ENCODE data around the gene GALNT17. TPM values are rescaled to one million over a fixed set of nuclear protein-coding genes. Genes with fewer than 3 reads are reported as not detected.

The GALNT17 gene
- total and polyA plus RNA-seq, 4 donors: 1.3 to 22.4 (median 4.0) TPM

DNA sequence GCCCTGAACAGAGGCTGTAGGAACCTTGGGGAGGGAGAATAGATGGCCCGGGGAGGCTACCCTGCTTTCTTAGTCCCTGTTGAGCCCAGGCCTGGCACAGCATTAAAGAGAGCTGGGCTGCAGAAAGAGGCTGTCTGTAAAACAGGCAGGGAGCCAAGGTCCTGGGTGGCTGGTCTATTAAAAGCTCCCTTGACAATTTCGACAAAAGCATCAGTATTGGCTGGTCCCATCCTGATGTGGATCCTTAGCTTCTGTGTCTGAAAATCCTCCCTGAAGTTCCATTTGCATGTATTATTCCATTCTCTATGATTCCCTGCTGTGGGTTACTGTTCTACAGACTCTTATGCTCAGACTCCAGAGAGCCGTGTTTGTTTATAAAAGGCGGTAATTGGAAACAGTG, 158.5 kb downstream of the GALNT17 start:
- H3K9me3 ChIP-seq (ENCODE audit: control insufficient read depth, low read length): no peaks in the 10 kb centered on the region
- 29 to 37% methylated on average over 4 of the region's 4 CpGs for WGBS, 2 donors
- ATAC-seq (ENCODE audit: low FRiP score): no peak
- peaks cover 0 to 1% of the 10 kb centered on the region in 2 donors for H3K4me1 ChIP-seq (ENCODE audit: control insufficient read depth in 1 of 2, insufficient read depth in 2 of 2, low read length in 2 of 2)
- no peak for DNase-seq
- intact Hi-C loops (cut with DNase I): no loop called here
- no peaks in the 10 kb centered on the region for H3K36me3 ChIP-seq (ENCODE audit: control insufficient read depth in 1 of 2, insufficient read depth in 2 of 2, low read length in 1 of 2)
- H3K4me3 ChIP-seq (ENCODE audit: low read length in 2 of 2): no peak overlapping the region
- no peaks in the 10 kb centered on the region for H3K27me3 ChIP-seq (ENCODE audit: control insufficient read depth in 1 of 2, insufficient read depth in 2 of 2, low read length in 1 of 2)
- H3K27ac ChIP-seq (ENCODE audit: low read depth in 1 of 2, low read length in 2 of 2): no peak overlapping the region

DNA sequence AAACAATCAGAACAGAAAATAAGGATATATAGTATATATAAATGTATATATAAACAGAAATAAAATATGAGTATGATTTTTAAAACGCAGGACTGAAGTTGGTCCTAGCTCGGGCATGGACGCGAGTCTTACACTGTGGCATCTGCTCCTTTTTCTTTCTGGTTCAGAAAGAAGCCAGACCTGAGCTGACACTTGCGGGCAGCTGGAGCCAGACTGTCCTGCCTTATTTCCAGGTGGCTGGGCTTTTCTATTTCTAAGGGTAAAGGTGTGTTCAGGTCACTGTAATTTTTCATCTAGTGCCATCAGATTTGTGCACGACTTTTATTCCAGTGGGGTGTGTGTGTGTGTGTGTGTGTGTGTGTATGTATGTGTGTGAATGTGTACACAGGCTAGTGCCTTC, 166.4 kb downstream of the GALNT17 start:
- no peaks in the 10 kb centered on the region for H3K9me3 ChIP-seq (ENCODE audit: control insufficient read depth, low read length)
- ATAC-seq (ENCODE audit: low FRiP score): no peak
- H3K4me3 ChIP-seq (ENCODE audit: low read length in 2 of 2): no peak overlapping the region
- H3K27me3 ChIP-seq (ENCODE audit: control insufficient read depth in 1 of 2, insufficient read depth in 2 of 2, low read length in 1 of 2): no peaks in the 10 kb centered on the region
- H3K4me1 ChIP-seq (ENCODE audit: control insufficient read depth in 1 of 2, insufficient read depth in 2 of 2, low read length in 2 of 2): peaks cover 0 to under 1% of the 10 kb centered on the region in 2 donors
- DNase-seq: no peak
- 72 to 74% methylated on average over 6 of the region's 6 CpGs for WGBS, 2 donors
- H3K27ac ChIP-seq (ENCODE audit: low read depth in 1 of 2, low read length in 2 of 2): no peak overlapping the region
- no peaks in the 10 kb centered on the region for H3K36me3 ChIP-seq (ENCODE audit: control insufficient read depth in 1 of 2, insufficient read depth in 2 of 2, low read length in 1 of 2)
- intact Hi-C loops (cut with DNase I): no loop called here

DNA sequence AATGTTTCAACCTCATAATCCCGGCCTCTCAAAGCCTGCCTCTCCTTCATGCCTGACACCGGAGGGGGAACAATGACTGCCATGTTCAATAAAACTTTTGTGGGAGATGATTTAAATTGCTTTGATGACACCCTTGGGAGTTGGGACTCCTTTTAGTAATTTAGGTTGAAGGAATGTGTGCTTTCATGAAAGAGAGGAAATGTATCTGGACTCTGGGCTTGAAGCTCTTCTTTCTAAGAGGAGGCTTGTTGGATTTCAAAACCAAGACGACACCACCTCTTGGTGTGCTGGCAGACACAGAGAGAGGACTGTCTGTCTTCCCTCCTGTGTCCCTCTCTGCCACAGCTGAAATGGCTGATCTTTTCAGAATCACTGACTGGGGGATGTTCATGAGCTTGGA, 168.1 kb downstream of the GALNT17 start:
- no peak overlapping the region for H3K27ac ChIP-seq (ENCODE audit: low read depth in 1 of 2, low read length in 2 of 2)
- no peak for DNase-seq
- intact Hi-C loops (cut with DNase I): loop anchor here in 1 of 2 donors (10.0 kb wide), 1 partner anchor 165 kb away; the partner anchor contains the start of gene GALNT17

DNA sequence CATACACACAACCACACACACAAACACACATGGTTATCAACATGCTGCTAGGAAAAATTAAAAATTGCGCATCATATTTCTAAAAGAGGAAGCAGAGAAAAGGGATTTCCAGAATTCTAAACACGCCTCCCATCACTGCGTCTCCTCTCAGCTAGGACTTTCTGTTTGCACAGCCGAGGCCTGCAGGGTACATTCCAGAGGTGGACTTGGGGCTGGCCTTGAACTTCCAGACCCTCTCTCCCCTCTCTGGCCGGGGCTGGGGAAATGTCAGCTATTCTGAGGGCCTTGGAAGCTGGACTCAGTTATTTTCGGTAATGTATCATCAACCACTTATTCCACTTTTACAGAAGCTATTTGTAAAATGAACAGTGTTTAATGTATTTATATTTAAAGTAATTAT, 168.7 kb downstream of the GALNT17 start:
- H3K36me3 ChIP-seq (ENCODE audit: control insufficient read depth in 1 of 2, insufficient read depth in 2 of 2, low read length in 1 of 2): no peaks in the 10 kb centered on the region
- 71 to 76% methylated on average over 6 of the region's 6 CpGs for whole genome bisulfite sequencing, 2 donors
- intact Hi-C loops (cut with DNase I): loop anchor here in 1 of 2 donors (10.0 kb wide), 1 partner anchor 166 kb away; the partner anchor contains the start of gene GALNT17
- ATAC-seq (ENCODE audit: low FRiP score) (no peak), DNase-seq (no peak)
- H3K4me1 ChIP-seq (ENCODE audit: control insufficient read depth in 1 of 2, insufficient read depth in 2 of 2, low read length in 2 of 2): peaks cover 0 to 9% of the 10 kb centered on the region in 2 donors
- H3K4me3 ChIP-seq (ENCODE audit: low read length in 2 of 2): no peak overlapping the region
- no peaks in the 10 kb centered on the region for H3K27me3 ChIP-seq (ENCODE audit: control insufficient read depth in 1 of 2, insufficient read depth in 2 of 2, low read length in 1 of 2)
- H3K27ac ChIP-seq (ENCODE audit: low read depth in 1 of 2, low read length in 2 of 2): no peak overlapping the region
- no peaks in the 10 kb centered on the region for H3K9me3 ChIP-seq (ENCODE audit: control insufficient read depth, low read length)

More for the DNA sequence above, 168.1 kb downstream of the GALNT17 start:
- H3K9me3 ChIP-seq (ENCODE audit: control insufficient read depth, low read length): no peaks in the 10 kb centered on the region
- WGBS, 2 donors: 89 to 90% methylated on average over 3 of the region's 3 CpGs
- peaks cover 0 to 9% of the 10 kb centered on the region in 2 donors for H3K4me1 ChIP-seq (ENCODE audit: control insufficient read depth in 1 of 2, insufficient read depth in 2 of 2, low read length in 2 of 2)
- no peak for ATAC-seq (ENCODE audit: low FRiP score)
- H3K27me3 ChIP-seq (ENCODE audit: control insufficient read depth in 1 of 2, insufficient read depth in 2 of 2, low read length in 1 of 2): no peaks in the 10 kb centered on the region
- no peaks in the 10 kb centered on the region for H3K36me3 ChIP-seq (ENCODE audit: control insufficient read depth in 1 of 2, insufficient read depth in 2 of 2, low read length in 1 of 2)
- no peak overlapping the region for H3K4me3 ChIP-seq (ENCODE audit: low read length in 2 of 2)

DNA sequence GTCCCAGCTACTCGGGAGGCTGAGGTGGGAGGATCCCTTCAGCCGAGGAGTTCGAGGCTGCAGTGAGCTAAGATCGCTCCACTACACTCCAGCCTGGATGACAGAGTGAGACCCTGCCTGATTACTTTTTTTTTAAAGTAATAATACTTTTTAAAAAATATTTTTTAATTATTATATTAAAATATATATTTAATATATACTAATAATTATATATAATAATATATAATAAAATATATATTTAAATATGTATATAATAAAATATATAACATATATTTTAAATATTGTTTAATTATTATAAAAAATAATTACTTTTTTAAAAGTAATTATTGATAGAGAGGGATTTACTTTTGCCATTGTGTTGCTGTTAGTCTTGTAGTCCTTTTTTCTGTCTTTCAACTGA, 169.2 kb downstream of the GALNT17 start:
- no peak overlapping the region for H3K27ac ChIP-seq (ENCODE audit: low read depth in 1 of 2, low read length in 2 of 2)
- H3K36me3 ChIP-seq (ENCODE audit: control insufficient read depth in 1 of 2, insufficient read depth in 2 of 2, low read length in 1 of 2): no peaks in the 10 kb centered on the region
- H3K27me3 ChIP-seq (ENCODE audit: control insufficient read depth in 1 of 2, insufficient read depth in 2 of 2, low read length in 1 of 2): no peaks in the 10 kb centered on the region
- peaks cover 0 to 9% of the 10 kb centered on the region in 2 donors for H3K4me1 ChIP-seq (ENCODE audit: control insufficient read depth in 1 of 2, insufficient read depth in 2 of 2, low read length in 2 of 2)
- no peak overlapping the region for H3K4me3 ChIP-seq (ENCODE audit: low read length in 2 of 2)
- DNase-seq (no peak), ATAC-seq (ENCODE audit: low FRiP score) (no peak)
- no peaks in the 10 kb centered on the region for H3K9me3 ChIP-seq (ENCODE audit: control insufficient read depth, low read length)
- intact Hi-C loops (cut with DNase I): loop anchor here in 1 of 2 donors (10.0 kb wide), 1 partner anchor 166 kb away; the partner anchor contains the start of gene GALNT17
- WGBS, 2 donors: 89 to 92% methylated on average over 4 of the region's 4 CpGs

DNA sequence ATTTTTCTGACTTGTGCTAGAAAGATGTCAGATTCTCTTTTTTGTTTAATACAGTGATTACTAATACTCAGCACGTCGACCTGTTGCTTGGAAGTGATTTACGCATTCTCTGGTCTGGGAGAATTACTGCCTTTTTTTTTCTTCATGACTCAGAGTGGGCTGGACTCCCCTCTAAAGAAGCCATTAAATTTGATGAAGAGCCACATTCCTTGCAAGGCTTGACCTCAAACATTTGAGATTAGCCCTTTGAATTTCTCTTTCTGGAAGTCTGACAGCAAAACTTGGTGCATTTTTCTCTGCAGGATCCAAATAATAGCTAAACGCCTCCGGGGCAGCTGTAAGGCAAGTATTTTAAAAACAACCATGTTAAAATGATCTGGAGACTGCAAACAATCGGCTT, 171.6 kb downstream of the GALNT17 start:
- intact Hi-C loops (cut with DNase I): loop anchor here in 1 of 2 donors (10.0 kb wide), 1 partner anchor 169 kb away; the partner anchor contains the start of gene GALNT17
- Histone ChIP-seq H3K36me3 (ENCODE audit: control insufficient read depth in 1 of 2, insufficient read depth in 2 of 2, low read length in 1 of 2) (no peaks in the 10 kb centered on the region), H3K27ac (ENCODE audit: low read depth in 1 of 2, low read length in 2 of 2) (no peak overlapping the region), H3K4me3 (ENCODE audit: low read length in 2 of 2) (no peak overlapping the region), H3K9me3 (ENCODE audit: control insufficient read depth, low read length) (no peaks in the 10 kb centered on the region), H3K27me3 (ENCODE audit: control insufficient read depth in 1 of 2, insufficient read depth in 2 of 2, low read length in 1 of 2) (no peaks in the 10 kb centered on the region), H3K4me1 (ENCODE audit: control insufficient read depth in 1 of 2, insufficient read depth in 2 of 2, low read length in 2 of 2) (peaks cover 0 to 9% of the 10 kb centered on the region in 2 donors)
- ATAC-seq (ENCODE audit: low FRiP score): no peak
- WGBS, 2 donors: 7% methylated on average over 6 of the region's 6 CpGs
- no peak for DNase-seq

DNA sequence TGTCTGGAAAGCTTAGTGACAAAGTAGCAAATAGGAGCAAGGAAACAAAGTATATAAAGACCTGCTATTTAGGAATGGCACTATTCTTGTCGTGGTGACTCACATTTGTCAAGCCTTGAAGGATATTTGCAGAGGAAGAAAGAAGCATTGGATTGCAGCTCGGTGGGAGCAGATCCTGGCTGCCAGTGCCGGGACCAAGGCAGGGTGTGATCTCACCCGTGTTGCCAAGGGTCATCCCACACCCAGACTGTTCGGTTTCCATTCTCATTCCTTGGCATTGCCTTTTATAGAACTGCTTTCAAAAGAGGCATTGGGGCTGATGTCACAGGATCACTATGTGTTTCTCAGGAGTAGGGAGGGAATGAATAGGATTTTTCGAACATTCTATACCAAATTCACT, 176.2 kb downstream of the GALNT17 start:
- Histone ChIP-seq H3K36me3 (ENCODE audit: control insufficient read depth in 1 of 2, insufficient read depth in 2 of 2, low read length in 1 of 2) (no peaks in the 10 kb centered on the region), H3K27me3 (ENCODE audit: control insufficient read depth in 1 of 2, insufficient read depth in 2 of 2, low read length in 1 of 2) (no peaks in the 10 kb centered on the region), H3K27ac (ENCODE audit: low read depth in 1 of 2, low read length in 2 of 2) (peak overlapping the region; percentile 93 to 97), H3K9me3 (ENCODE audit: control insufficient read depth, low read length) (no peaks in the 10 kb centered on the region), H3K4me3 (ENCODE audit: low read length in 2 of 2) (no peak overlapping the region), H3K4me1 (ENCODE audit: control insufficient read depth in 1 of 2, insufficient read depth in 2 of 2, low read length in 2 of 2) (peaks cover 2 to 14% of the 10 kb centered on the region in 2 donors)
- intact Hi-C loops (cut with DNase I): loop anchor here (5.0 to 10.0 kb wide), 2 partner anchors 36 to 173 kb away; partner anchors contain the start of gene GALNT17 (in 1 of the 2)
- peak; percentile 85 to 88 for DNase-seq
- 2 to 6% methylated on average over 6 of the region's 6 CpGs for WGBS, 2 donors
- peak; percentile 90 for ATAC-seq (ENCODE audit: low FRiP score)

DNA sequence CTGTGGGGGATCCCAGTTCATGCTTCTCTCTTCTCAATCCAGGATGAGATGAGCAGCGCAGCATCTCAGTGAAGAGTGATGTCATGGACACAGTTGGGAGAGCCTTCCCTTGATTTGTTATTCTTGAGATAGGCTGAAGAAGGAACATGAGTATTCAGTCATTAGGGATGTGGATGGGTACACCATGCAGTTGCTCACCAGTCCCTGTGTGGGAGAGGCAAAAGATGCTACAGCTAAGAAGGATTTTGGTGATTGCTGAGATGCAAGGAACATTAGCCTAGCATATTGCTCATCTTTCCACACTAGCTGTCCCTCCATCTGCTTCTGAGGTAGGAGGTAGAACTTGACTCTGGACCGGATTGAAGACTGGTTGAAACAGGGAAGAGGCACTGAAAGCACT, 179.6 kb downstream of the GALNT17 start:
- H3K9me3 ChIP-seq (ENCODE audit: control insufficient read depth, low read length): no peaks in the 10 kb centered on the region
- peaks cover 2 to 4% of the 10 kb centered on the region in 2 donors for H3K4me1 ChIP-seq (ENCODE audit: control insufficient read depth in 1 of 2, insufficient read depth in 2 of 2, low read length in 2 of 2)
- peak overlapping the region; percentile 42 to 87 for H3K27ac ChIP-seq (ENCODE audit: low read depth in 1 of 2, low read length in 2 of 2)
- WGBS, 2 donors: 71 to 82% methylated on average over 2 of the region's 2 CpGs
- no peaks in the 10 kb centered on the region for H3K36me3 ChIP-seq (ENCODE audit: control insufficient read depth in 1 of 2, insufficient read depth in 2 of 2, low read length in 1 of 2)
- H3K4me3 ChIP-seq (ENCODE audit: low read length in 2 of 2): no peak overlapping the region
- intact Hi-C loops (cut with DNase I): no loop called here
- H3K27me3 ChIP-seq (ENCODE audit: control insufficient read depth in 1 of 2, insufficient read depth in 2 of 2, low read length in 1 of 2): no peaks in the 10 kb centered on the region
- ATAC-seq (ENCODE audit: low FRiP score): no peak
- DNase-seq: no peak

DNA sequence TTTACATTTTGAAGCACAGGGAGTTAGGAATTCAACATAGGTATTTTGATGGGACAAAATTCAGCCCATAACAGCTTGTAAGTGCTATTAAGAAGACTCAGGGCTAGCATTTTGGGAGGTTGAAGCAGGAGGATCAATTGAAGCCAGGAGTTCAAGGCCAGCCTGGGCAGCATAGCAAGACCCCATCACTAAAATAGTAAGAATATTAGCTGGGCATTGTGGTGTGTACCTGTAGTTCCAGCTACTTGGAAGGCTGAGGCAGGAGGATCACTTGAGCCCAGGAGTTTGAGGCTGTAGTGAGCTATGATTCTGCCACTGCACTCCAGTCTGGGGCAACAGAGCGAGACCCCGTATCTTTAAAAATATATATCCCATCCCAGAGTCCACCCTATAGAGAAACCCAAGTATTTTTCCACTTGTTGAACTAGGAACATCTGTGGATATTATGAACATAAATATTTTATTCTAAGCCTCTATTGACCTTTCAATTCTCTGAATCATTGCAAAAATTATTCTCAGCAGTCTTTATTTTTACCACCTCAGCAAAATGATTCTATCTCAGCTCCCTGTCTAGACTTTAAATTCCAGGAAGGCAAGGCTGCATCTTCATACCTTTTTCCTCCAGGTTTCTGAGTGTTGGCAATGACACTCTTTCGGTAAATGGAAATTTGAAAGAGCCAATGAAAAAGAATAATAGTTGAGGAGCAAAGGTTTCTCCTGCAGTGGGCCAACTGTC, 181.0 kb downstream of the GALNT17 start:
- H3K9me3 ChIP-seq (ENCODE audit: control insufficient read depth, low read length): no peaks in the 10 kb centered on the region
- DNase-seq (no peak), ATAC-seq (ENCODE audit: low FRiP score) (no peak)
- peaks cover 2 to 4% of the 10 kb centered on the region in 2 donors for H3K4me1 ChIP-seq (ENCODE audit: control insufficient read depth in 1 of 2, insufficient read depth in 2 of 2, low read length in 2 of 2)
- no peak overlapping the region for H3K27ac ChIP-seq (ENCODE audit: low read depth in 1 of 2, low read length in 2 of 2)
- no peak overlapping the region for H3K4me3 ChIP-seq (ENCODE audit: low read length in 2 of 2)
- intact Hi-C loops (cut with DNase I): loop anchor here in 1 of 2 donors (2.0 kb wide), 1 partner anchor 70 kb away; no protein-coding TSS in a partner anchor
- no peaks in the 10 kb centered on the region for H3K36me3 ChIP-seq (ENCODE audit: control insufficient read depth in 1 of 2, insufficient read depth in 2 of 2, low read length in 1 of 2)
- WGBS, 2 donors: 94 to 97% methylated on average over 3 of the region's 3 CpGs
- no peaks in the 10 kb centered on the region for H3K27me3 ChIP-seq (ENCODE audit: control insufficient read depth in 1 of 2, insufficient read depth in 2 of 2, low read length in 1 of 2)
